Nasal cavity respiratory epithelium epithelial cell of viscerocranial mucosa (primary cell): ENCODE data around the gene SLC25A48. TPM values are rescaled to one million over a fixed set of nuclear protein-coding genes. Genes with fewer than 3 reads are reported as not detected.

Source experiments
- total RNA-seq: library from RNA; depleted of rRNA; stranded (reverse); fragments of >200 nt; gene quantifications from 2 replicates; pipeline ENCODE4 v1.2.3, GENCODE V29; 2014

SLC25A48 gene, protein sequence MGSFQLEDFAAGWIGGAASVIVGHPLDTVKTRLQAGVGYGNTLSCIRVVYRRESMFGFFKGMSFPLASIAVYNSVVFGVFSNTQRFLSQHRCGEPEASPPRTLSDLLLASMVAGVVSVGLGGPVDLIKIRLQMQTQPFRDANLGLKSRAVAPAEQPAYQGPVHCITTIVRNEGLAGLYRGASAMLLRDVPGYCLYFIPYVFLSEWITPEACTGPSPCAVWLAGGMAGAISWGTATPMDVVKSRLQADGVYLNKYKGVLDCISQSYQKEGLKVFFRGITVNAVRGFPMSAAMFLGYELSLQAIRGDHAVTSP
- not detected in 2 replicates for total RNA-seq

DNA sequence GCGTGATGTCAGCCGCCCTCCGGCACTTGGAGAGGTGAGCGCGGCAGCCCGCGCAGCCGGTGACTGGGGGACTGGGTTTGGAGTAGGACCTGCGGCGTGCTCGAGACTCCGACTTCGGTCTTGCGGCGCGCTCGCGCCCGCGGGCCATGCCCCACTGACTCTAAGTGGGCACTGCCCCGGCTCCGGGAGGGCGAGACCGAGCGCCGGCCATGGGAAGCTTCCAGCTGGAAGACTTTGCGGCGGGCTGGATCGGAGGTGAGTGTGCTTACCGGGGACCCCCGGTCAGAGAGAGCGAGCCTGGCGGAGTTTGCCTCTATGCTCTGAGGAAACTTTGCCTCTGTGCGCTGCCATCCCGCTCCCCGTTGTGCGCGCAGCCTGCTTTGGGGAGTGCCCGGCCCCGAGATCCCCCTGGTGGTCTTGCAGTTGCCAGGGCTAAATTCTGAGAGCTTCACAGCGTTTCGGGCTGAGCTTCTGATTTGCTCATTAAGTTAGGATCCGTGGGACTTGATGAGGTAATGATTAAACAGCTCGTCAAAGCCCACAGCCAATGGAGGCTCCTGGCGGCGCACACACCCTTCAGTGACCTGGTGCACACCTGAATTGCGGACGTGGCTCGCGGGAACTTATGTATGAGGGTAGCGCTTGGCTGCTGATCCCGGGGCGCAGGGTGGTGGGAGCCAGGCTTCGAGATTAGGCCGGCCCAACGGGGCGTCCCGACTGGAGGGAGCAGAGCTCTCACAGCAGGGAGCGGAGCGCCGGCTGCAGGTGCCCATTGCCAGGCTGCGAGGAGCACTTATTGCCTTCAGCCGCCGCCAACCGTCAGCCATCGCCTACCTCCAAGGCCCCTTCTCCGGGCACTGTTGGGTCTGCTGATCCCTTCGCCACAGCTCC, at the start of gene SLC25A48:
SLC25A48 (plus strand) TSS at position 25 of the 891 bp plus-strand sequence; CDS start at position 210, 185 bp downstream.

DNA sequence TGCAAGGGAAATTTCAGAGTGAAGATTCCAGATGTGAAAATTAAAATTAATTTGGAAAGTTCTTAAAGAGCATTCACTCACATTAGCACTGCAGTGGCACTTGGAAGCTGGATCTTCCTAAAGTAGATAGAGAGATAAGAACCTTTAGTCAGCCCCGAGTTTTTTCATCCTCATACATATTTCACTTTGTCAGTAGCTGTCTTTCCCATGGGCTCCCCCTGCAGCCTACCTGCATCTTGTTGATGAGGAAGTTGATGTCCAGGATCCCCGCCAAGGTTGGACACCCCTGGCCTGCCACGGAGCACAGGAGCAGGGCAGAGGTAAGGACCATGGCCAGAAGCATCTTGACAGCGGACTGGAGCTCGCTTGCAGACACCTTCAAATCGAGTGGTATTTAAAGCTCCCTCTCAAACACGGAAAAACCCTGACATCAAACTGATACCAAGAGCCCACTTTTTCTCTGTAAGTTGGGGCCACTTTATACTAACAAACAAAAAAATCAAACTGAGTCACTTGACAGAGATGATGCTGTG, 61.1 kb downstream of the SLC25A48 start, which contains the start of gene IL9:
IL9 (minus strand) TSS at position 368 of the 533 bp plus-strand sequence; CDS start at position 343, 25 bp downstream.

Other genes with a start within 250 kb of the SLC25A48 start
- not detected in 2 replicates for gene IL9, start 61.2 kb downstream of the SLC25A48 start, total RNA-seq
- gene LECT2, start 120.3 kb downstream of the SLC25A48 start, total RNA-seq: not detected in 2 replicates
- 201 and 721 TPM in 2 replicates for gene TGFBI, start 194.3 kb downstream of the SLC25A48 start, total RNA-seq